Keratinocyte (primary cell): Measurements from ENCODE around the gene RACGAP1. TPM values are rescaled to one million over a fixed set of nuclear protein-coding genes. Genes with fewer than 3 reads are reported as not detected.

Experiments used
- DNase-seq: peaks from one replicate; pipeline ENCODE4 v3.0.0-alpha.2; 2011; ENCODE audit warnings: low read depth, missing footprints, low spot score
- FAIRE-seq: peaks from 2 replicates; lab custom pipeline; 2011; peaks lifted over from hg19 to GRCh38; lab: Jason Lieb, UNC
- H2AFZ ChIP-seq: 2 replicates; pipeline ENCODE4 v1.6.0; 2012; ENCODE audit warnings: low read length, control low read depth, inconsistent platforms; ENCODE audit not compliant: control insufficient read depth
- H3K27ac ChIP-seq: 2 replicates; pipeline ENCODE4 v1.5.1; 2011; ENCODE audit warnings: low read length; ENCODE audit not compliant: control insufficient read depth, insufficient read depth
- H3K27me3 ChIP-seq: 3 replicates; pipeline ENCODE4 v1.6.0; 2011; ENCODE audit warnings: low read length; ENCODE audit not compliant: control insufficient read depth, insufficient read depth; ENCODE audit errors: extremely low read depth
- H3K36me3 ChIP-seq, 2 experiments: 2 replicates in 1 of 2; 3 replicates in 1 of 2; pipeline ENCODE4 v1.5.1; 2011; ENCODE audit warnings: low read length in 2 of 2, mild to moderate bottlenecking in 1 of 2; ENCODE audit not compliant: control insufficient read depth in 2 of 2, insufficient read depth in 2 of 2; ENCODE audit errors: extremely low read depth in 1 of 2
- H3K4me1 ChIP-seq: 3 replicates; pipeline ENCODE4 v1.5.1; 2011; ENCODE audit warnings: low read length; ENCODE audit not compliant: control insufficient read depth, insufficient read depth; ENCODE audit errors: extremely low read depth
- H3K4me2 ChIP-seq: 3 replicates; pipeline ENCODE4 v1.6.0; 2011; ENCODE audit warnings: low read depth, low read length; ENCODE audit not compliant: control insufficient read depth, insufficient read depth; ENCODE audit errors: extremely low read depth
- H3K4me3 ChIP-seq, 3 experiments: fragments of 200-600 bp in 1 of 3; sonication (generic) in 1 of 3; 2 replicates in 2 of 3; 3 replicates in 1 of 3; pipeline ENCODE4 v1.5.1; 2011 to 2016; ENCODE audit warnings: low read length in 3 of 3, mild to moderate bottlenecking in 3 of 3, control low read depth in 2 of 3, inconsistent platforms in 1 of 3, low read depth in 1 of 3, mixed read lengths in 1 of 3, mixed run types in 1 of 3, moderate library complexity in 1 of 3; ENCODE audit not compliant: control insufficient read depth in 2 of 3, insufficient read depth in 2 of 3; ENCODE audit errors: extremely low read depth in 1 of 3
- H3K79me2 ChIP-seq: 2 replicates; pipeline ENCODE4 v1.6.0; 2012; ENCODE audit warnings: low read length; ENCODE audit not compliant: control insufficient read depth, insufficient read depth
- H3K9ac ChIP-seq: 3 replicates; pipeline ENCODE4 v1.6.0; 2011; ENCODE audit warnings: low read length; ENCODE audit not compliant: control insufficient read depth, insufficient read depth; ENCODE audit errors: extremely low read depth
- H3K9me1 ChIP-seq: 3 replicates; pipeline ENCODE4 v1.6.0; 2011; ENCODE audit warnings: low read length; ENCODE audit not compliant: control insufficient read depth, insufficient read depth; ENCODE audit errors: extremely low read depth
- H3K9me3 ChIP-seq: 2 replicates; pipeline ENCODE4 v1.5.1; 2012; ENCODE audit warnings: low read depth, low read length; ENCODE audit not compliant: control insufficient read depth
- H4K20me1 ChIP-seq: 3 replicates; pipeline ENCODE4 v1.6.0; 2011; ENCODE audit warnings: low read length; ENCODE audit not compliant: control insufficient read depth, insufficient read depth; ENCODE audit errors: extremely low read depth
- CTCF ChIP-seq, 3 experiments: IDR thresholded peaks in 1 of 3; conservative IDR thresholded peaks in 1 of 3; optimal IDR thresholded peaks in 1 of 3; 2 replicates in 2 of 3; 3 replicates in 1 of 3; pipeline versions ENCODE3 to v1.5.1; 2011; ENCODE audit warnings: low read length in 3 of 3, mild to moderate bottlenecking in 3 of 3, moderate library complexity in 2 of 3, control low read depth in 1 of 3, inconsistent platforms in 1 of 3; ENCODE audit not compliant: insufficient read depth in 2 of 3; ENCODE audit errors: extremely low read depth in 1 of 3
- EZH2 ChIP-seq: IDR thresholded peaks from one replicate; pipeline ENCODE4 v1.6.1; 2012; ENCODE audit warnings: inconsistent platforms, mild to moderate bottlenecking, low read length, moderate library complexity
- dilution Hi-C: fragments of 300-500 bp; cut with MboI; formaldehyde crosslinking; loops from one replicate; pipeline ENCODE4 v1.7.0; 2020; ENCODE audit warnings: low sequenced_read_pairs; ENCODE audit not compliant: extremely low pct_ligation_motif_present
- polyA plus RNA-seq, 5 experiments: library from polyadenylated mRNA; depleted of rRNA in 3 of 5; stranded (reverse) in 3 of 5; stranded (forward) in 1 of 5; unstranded in 1 of 5; fragments of >200 nt; gene quantifications; 1 replicate in 1 of 5; 2 replicates in 3 of 5; 3 replicates in 1 of 5; pipeline versions ENCODE4 v1.2.1 to v1.2.3, GENCODE V29; 2011 to 2012; ENCODE audit warnings: missing spikeins in 2 of 5, low read depth in 1 of 5, low replicate concordance in 1 of 5

The RACGAP1 gene
- polyA plus RNA-seq, 1 donor (not counting 4 experiments of a cell fraction or from before 2014, with no cell fraction given) = 57.1 TPM

DNA sequence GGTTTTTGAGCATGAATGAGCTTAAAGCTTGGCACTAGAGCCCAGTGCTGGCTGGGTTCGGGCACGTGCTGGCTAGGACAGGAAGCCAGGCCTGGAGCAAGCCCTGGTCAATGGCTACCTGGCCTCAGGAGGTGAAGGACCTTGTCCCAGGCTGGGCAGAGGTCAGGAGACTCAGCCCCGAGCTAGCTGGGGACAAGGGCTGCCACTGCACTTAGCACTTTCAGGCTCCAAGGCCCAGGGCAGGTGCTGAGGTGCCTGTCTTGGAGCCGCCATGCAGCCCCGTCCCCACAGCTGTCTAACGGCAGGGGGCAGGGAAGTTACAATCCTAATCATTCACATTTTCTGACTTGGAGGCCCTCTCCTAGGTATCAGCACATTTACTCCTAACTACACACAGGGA is 56.8 kb downstream of the RACGAP1 start:
- Histone ChIP-seq H4K20me1 (no peaks in the 10 kb centered on the region), H3K4me1 (peaks cover 22% of the 10 kb centered on the region), H3K36me3 (no peaks in the 10 kb centered on the region), H3K79me2 (no peaks in the 10 kb centered on the region), H3K27ac (no peak overlapping the region), H3K9ac (no peak overlapping the region), H3K4me3 (no peak overlapping the region), H3K4me2 (no peak overlapping the region), H3K9me1 (no peaks in the 10 kb centered on the region), H2AFZ (no peak overlapping the region), H3K27me3 (peaks cover 28% of the 10 kb centered on the region), H3K9me3 (no peaks in the 10 kb centered on the region)
- dilution Hi-C loops = no loop called here
- DNase-seq = no peak
- FAIRE-seq = no peak
- no peak for TF ChIP-seq EZH2
- no peak for TF ChIP-seq CTCF (optimal IDR thresholded peaks at IDR 0.05 in 1 of 3, IDR thresholded peaks at IDR 0.05 in 1 of 3, conservative IDR thresholded peaks at IDR 0.05 in 1 of 3; ENCODE audit: extremely low read depth in 1 of 3, insufficient read depth in 2 of 3, low read length in 3 of 3)

- dilution Hi-C loops = no loop called here
- H3K4me1 ChIP-seq = peaks cover 24% of the 10 kb centered on the region
- H3K4me3 ChIP-seq = peak overlapping the region in 2 of 3 experiments; percentile 2 to 70
- DNase-seq = no peak
- no peaks in the 10 kb centered on the region for H4K20me1 ChIP-seq
- H2AFZ ChIP-seq = peak overlapping the region; percentile 85
- H3K79me2 ChIP-seq = no peaks in the 10 kb centered on the region
- peak overlapping the region; percentile 95 for H3K4me2 ChIP-seq
- no peak overlapping the region for H3K9ac ChIP-seq
- TF ChIP-seq EZH2 (no peak), CTCF (optimal IDR thresholded peaks at IDR 0.05 in 1 of 3, IDR thresholded peaks at IDR 0.05 in 1 of 3, conservative IDR thresholded peaks at IDR 0.05 in 1 of 3; ENCODE audit: extremely low read depth in 1 of 3, insufficient read depth in 2 of 3, low read length in 3 of 3) (no peak)
- H3K27ac ChIP-seq = no peak overlapping the region
- no peak for FAIRE-seq
- no peaks in the 10 kb centered on the region for H3K36me3 ChIP-seq
- no peaks in the 10 kb centered on the region for H3K9me3 ChIP-seq
- H3K9me1 ChIP-seq = no peaks in the 10 kb centered on the region
- H3K27me3 ChIP-seq = peaks cover 33% of the 10 kb centered on the region
These were observed 57.5 kb downstream of the RACGAP1 start for GRCh38 chr12:49967777-49968250.
